ENCODE data around the gene KRTAP23-1.

DNA sequence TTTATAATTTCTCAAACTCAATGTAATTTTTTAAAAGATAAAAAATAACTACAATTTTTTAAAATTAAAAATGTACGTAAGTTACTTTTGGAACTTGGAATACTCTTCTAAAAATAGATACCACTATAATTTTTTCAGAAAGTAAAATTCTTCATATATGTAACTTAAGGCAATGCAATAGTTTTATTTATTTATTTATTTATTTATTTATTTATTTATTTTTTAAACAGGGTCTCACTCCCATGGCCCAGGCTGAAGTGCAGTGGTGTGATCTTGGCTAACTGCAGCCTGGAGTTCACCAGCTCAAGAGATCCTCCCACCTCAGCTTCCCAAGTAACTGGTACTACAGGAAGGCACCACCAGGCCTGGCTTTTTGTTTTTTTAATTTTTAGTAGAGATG is 3.1 kb upstream of the KRTAP23-1 start:
- no peak for TF ChIP-seq EZH2 (IDR thresholded peaks at IDR 0.05; ENCODE audit: low read length)
- TF ChIP-seq, protein P1, sequence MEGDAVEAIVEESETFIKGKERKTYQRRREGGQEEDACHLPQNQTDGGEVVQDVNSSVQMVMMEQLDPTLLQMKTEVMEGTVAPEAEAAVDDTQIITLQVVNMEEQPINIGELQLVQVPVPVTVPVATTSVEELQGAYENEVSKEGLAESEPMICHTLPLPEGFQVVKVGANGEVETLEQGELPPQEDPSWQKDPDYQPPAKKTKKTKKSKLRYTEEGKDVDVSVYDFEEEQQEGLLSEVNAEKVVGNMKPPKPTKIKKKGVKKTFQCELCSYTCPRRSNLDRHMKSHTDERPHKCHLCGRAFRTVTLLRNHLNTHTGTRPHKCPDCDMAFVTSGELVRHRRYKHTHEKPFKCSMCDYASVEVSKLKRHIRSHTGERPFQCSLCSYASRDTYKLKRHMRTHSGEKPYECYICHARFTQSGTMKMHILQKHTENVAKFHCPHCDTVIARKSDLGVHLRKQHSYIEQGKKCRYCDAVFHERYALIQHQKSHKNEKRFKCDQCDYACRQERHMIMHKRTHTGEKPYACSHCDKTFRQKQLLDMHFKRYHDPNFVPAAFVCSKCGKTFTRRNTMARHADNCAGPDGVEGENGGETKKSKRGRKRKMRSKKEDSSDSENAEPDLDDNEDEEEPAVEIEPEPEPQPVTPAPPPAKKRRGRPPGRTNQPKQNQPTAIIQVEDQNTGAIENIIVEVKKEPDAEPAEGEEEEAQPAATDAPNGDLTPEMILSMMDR (optimal IDR thresholded peaks at IDR 0.05 in 1 of 3, IDR thresholded peaks at IDR 0.05 in 1 of 3, conservative IDR thresholded peaks at IDR 0.05 in 1 of 3; ENCODE audit: extremely low read depth in 1 of 3, insufficient read depth in 2 of 3, low read length in 3 of 3), result no peak
